ENCODE measurements around the gene DEFB124.
"Not testable (repeated sequence)": the region's sequence is repeated elsewhere in the genome, so short reads cannot be mapped to it uniquely, and the experiment has no call there.

The DEFB124 gene

DNA sequence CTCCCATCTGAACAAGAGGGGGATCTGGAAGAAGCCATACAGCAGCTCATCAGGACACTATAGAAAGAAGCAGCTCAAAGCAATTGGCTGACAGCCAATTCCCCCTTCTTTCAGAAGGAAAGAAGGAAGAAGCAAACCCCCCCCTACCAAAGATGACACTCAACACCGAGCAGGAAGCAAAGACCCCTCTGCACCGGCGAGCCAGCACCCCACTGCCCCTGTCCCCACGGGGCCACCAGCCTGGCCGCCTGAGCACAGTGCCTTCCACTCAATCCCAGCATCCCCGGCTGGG, 1.3 kb upstream of the DEFB124 start:
- DNase-seq (ENCODE audit: low read depth) = no peak
- no peak overlapping the region for H3K4me3 ChIP-seq (ENCODE audit: low read depth, low read length)
- TF ChIP-seq, protein P1, sequence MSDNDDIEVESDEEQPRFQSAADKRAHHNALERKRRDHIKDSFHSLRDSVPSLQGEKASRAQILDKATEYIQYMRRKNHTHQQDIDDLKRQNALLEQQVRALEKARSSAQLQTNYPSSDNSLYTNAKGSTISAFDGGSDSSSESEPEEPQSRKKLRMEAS (IDR thresholded peaks at IDR 0.05; ENCODE audit: low read depth, low read length) = no peak

DNA sequence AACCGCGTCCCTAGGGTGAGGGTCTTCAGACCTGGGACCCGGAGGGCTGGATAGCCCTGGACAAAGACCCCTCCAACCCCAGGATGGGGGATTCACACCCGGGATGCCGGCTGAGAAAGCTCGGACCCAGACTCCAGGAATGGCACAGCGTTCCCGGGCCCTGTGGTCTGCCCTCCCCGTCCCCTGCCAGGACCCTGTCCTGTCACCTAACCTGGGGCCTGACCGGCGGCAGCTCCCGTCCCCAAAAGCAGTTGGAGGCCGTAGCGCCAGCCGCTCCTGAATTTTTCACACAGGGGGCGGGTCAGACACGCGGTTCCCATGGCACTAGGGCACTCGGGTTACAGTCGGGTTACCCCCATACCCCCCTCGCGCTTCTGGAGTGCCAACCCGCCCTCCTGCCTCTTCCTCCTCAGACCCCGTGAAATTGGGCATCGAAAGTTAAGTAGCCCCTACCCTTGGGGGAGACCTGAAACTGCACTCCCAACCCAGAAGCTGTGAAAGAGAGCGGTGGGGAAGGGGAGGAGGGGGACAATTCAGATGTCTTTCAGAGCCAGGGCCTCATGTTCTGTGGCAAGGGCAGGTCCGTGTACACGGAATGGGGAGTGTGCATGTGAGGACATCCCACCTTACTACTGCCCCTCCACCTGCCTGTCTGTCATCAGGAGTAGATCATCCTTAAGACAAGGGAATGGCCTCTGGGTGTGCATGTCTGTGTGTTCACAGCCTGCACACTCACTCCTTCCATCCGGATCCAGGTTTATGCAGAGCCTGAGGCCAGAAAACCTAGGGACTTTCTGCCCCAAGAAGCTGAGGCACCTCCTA, 756 bp upstream of the DEFB124 start:
- H3K4me3 ChIP-seq (ENCODE audit: low read depth, low read length) = no peak overlapping the region
- TF ChIP-seq, protein P1 (IDR thresholded peaks at IDR 0.05; ENCODE audit: low read depth, low read length) = no peak
- TF ChIP-seq, protein P2, sequence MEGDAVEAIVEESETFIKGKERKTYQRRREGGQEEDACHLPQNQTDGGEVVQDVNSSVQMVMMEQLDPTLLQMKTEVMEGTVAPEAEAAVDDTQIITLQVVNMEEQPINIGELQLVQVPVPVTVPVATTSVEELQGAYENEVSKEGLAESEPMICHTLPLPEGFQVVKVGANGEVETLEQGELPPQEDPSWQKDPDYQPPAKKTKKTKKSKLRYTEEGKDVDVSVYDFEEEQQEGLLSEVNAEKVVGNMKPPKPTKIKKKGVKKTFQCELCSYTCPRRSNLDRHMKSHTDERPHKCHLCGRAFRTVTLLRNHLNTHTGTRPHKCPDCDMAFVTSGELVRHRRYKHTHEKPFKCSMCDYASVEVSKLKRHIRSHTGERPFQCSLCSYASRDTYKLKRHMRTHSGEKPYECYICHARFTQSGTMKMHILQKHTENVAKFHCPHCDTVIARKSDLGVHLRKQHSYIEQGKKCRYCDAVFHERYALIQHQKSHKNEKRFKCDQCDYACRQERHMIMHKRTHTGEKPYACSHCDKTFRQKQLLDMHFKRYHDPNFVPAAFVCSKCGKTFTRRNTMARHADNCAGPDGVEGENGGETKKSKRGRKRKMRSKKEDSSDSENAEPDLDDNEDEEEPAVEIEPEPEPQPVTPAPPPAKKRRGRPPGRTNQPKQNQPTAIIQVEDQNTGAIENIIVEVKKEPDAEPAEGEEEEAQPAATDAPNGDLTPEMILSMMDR (IDR thresholded peaks at IDR 0.05; ENCODE audit: low read depth, low read length) = no peak
- DNase-seq (ENCODE audit: low read depth) = no peak

DNA sequence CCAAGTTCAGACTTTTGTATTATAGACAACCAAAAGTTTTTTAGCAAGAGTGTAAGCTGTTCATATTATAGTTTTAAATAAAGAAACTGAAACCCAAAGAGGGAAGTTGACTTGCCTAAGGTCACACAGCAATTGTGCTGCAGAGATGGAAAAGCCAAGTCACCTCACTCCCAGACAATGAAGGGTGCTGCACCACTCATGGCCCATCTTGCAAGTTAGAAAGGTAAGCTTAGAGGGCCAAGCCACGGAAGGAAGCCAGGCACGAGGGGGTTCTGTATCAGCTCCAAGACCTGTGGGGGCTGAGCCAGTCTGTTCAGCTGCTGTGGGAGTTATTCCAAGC, 860 bp downstream of the DEFB124 start:
- DNase-seq (ENCODE audit: low read depth) = no peak
- TF ChIP-seq, protein P1 (IDR thresholded peaks at IDR 0.05; ENCODE audit: low read depth, low read length) = no peak
- TF ChIP-seq, protein P2 (IDR thresholded peaks at IDR 0.05; ENCODE audit: low read depth, low read length) = no peak
- TF ChIP-seq POLR2A (IDR thresholded peaks at IDR 0.05; ENCODE audit: extremely low read depth, insufficient read length) (no peak), MYC (IDR thresholded peaks at IDR 0.05; ENCODE audit: low read depth, low read length) (no peak)

DNA sequence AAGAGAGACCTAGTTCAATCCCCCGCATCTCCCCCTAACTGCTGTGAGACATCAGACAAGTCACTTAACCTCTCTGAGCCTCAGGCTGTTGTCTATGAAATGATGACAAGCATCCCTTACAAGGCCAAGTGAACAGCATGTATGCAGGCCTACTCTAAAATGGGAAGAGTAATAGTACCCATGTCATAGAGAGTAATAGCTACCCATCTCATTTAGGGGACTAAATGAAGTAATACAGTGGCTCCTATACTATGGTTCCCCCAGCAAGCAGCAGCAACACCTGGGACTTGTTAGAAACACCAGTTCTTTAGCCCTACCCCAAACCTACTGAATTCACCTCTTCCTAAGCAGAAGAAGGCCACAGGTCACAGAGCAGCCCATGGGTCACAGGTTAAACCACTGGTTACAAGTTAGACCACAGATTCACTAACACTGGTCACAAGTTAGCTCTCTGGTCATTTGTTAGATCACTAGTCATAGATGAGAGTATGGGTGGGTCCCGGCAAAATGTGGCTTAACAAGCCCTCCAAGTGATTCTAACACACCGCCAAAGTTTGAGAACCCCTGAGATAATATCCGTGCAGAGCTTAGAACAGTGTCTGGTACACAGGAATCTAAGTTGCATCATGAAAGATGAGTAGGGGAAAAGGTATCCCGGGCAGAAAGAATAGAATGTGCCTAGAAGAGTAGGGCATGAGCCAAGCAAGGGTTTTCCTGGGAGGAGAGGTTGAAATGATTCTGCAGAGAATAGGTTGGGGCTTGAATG, 1.4 kb downstream of the DEFB124 start:
- H3K4me3 ChIP-seq (ENCODE audit: low read depth, low read length) = no peak overlapping the region
- DNase-seq (ENCODE audit: low read depth) = no peak
- TF ChIP-seq POLR2A (IDR thresholded peaks at IDR 0.05; ENCODE audit: extremely low read depth, insufficient read length) (no peak), MYC (IDR thresholded peaks at IDR 0.05; ENCODE audit: low read depth, low read length) (no peak)
- TF ChIP-seq, protein P2 (IDR thresholded peaks at IDR 0.05; ENCODE audit: low read depth, low read length) = no peak
- TF ChIP-seq, protein P1 (IDR thresholded peaks at IDR 0.05; ENCODE audit: low read depth, low read length) = no peak

More for the DNA sequence above, 860 bp downstream of the DEFB124 start:
- no peak overlapping the region for H3K4me3 ChIP-seq (ENCODE audit: low read depth, low read length)

DNA sequence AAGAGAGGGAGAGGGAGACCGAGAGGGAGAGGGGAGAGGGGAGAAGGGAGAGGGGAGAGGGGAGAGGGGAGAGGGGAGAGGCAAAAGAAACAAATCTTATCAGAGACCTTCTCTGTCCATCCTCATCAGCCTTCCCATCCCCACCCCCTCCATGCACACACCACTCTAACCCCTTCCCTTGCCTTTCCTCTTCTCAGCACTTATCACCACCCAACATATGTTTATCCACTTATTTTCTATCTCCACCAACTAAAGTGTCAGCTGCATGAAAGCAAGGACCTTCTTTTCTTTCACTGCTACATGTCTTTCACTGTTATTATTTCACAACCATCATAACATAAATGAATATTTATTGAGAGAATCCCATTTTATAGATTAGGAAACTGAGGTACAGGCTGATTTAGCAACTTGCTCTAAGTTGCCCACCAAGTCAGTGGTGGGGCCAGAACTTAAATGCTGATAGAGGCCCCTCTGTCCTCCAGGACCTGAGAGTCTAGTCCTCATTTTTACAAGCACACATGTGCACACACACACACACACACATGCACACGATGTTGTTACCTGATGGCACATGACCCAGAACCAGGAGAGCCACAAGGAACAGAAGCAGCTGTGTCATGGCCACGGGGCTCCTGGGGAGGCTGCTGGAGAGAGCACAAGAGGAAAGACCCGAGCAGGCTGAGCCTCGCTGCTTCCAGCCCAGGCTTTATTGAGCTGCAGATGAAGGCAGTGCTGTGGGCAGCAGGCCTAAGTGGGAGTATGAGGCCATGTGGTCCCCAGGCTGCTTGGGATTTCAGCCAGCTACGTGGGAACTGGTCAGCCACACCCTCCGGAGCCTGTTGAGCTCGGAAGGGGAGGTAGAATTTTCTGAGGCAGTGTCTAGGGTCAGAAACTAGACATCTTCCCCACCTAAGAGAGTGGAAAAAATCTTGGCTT, 2.3 kb downstream of the DEFB124 start:
- no peak for DNase-seq (ENCODE audit: low read depth)
- TF ChIP-seq, protein P1 (IDR thresholded peaks at IDR 0.05; ENCODE audit: low read depth, low read length) = no peak
- TF ChIP-seq POLR2A (IDR thresholded peaks at IDR 0.05; ENCODE audit: extremely low read depth, insufficient read length) (no peak), MYC (IDR thresholded peaks at IDR 0.05; ENCODE audit: low read depth, low read length) (no peak)
- TF ChIP-seq, protein P2 (IDR thresholded peaks at IDR 0.05; ENCODE audit: low read depth, low read length) = no peak
- H3K4me3 ChIP-seq (ENCODE audit: low read depth, low read length) = no peak overlapping the region

DNA sequence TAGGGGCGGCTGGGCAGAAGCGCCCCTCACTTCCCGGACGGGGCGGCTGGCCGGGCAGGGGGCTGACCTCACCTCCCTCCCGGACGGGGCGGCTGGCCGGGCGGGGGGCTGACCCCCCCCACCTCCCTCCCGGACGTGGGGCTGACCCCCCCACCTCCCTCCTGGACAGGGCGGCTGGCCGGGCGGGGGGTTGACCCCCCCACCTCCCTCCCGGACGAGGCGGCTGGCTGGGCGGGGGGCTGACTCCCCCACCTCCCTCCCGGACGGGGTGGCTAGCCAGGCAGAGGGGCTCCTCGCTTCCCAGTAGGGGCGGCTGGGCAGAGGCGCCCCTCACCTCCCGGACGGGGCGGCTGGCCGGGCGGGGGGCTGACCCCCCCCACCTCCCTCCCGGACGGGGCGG, 4.0 kb downstream of the DEFB124 start:
- not testable (repeated sequence) for DNase-seq (ENCODE audit: low read depth); H3K4me3 ChIP-seq (ENCODE audit: low read depth, low read length)
